WTC11 (cell line): ENCODE data around the gene ZBTB16. TPM values are rescaled to one million over a fixed set of nuclear protein-coding genes. Genes with fewer than 3 reads are reported as not detected.

ENCODE experiments used
- ATAC-seq: fragments of 200-7000 bp; cut with Tn5 transposase; 2 replicates; pipeline ENCODE4 v1.10.0; 2021; ENCODE audit warnings: mild to moderate bottlenecking, moderate library complexity
- CTCF ChIA-PET: fragments of 300-600 bp; sonication (Branson Sonifier 250); formaldehyde crosslinking; loops from one replicate; lab custom pipeline; 2021; ENCODE audit warnings: antibody characterized with exemption; lab: Charles Lee
- POLR2A ChIA-PET: fragments of 350-600 bp; sonication (Branson Sonifier 250); formaldehyde crosslinking; loops from one replicate; lab custom pipeline; 2021; ENCODE audit warnings: antibody characterized with exemption; lab: Charles Lee
- DNase-seq: peaks from one replicate; pipeline ENCODE4 v3.0.0; 2021; ENCODE audit warnings: low spot score
- H3K27ac Mint-ChIP-seq: 2 replicates; pipeline ENCODE4 v1.8.0; 2021; ENCODE audit warnings: mixed read lengths
- H3K27me3 Mint-ChIP-seq: 2 replicates; pipeline ENCODE4 v1.8.0; 2021; ENCODE audit warnings: low read depth, mild to moderate bottlenecking, moderate library complexity, mixed read lengths
- H3K36me3 Mint-ChIP-seq: 2 replicates; pipeline ENCODE4 v1.8.0; 2021; ENCODE audit warnings: mixed read lengths
- H3K4me1 Mint-ChIP-seq: 2 replicates; pipeline ENCODE4 v1.8.0; 2022; ENCODE audit warnings: mixed read lengths
- H3K4me3 Mint-ChIP-seq: 2 replicates; pipeline ENCODE4 v1.8.0; 2021; ENCODE audit warnings: mild to moderate bottlenecking, moderate library complexity, mixed read lengths
- H3K9me3 Mint-ChIP-seq: 2 replicates; pipeline ENCODE4 v1.8.0; 2021; ENCODE audit warnings: mixed read lengths
- ATF1 ChIP-seq: sonication (generic); formaldehyde crosslinking; IDR thresholded peaks from 2 replicates; pipeline ENCODE4 v1.8.1; 2023; ENCODE audit warnings: mild to moderate bottlenecking, moderate library complexity, missing genetic modification reagents
- CREB1 ChIP-seq: sonication (generic); formaldehyde crosslinking; IDR thresholded peaks from 2 replicates; pipeline ENCODE4 v1.8.0; 2023; ENCODE audit warnings: mild to moderate bottlenecking, missing genetic modification reagents
- GABPB1 ChIP-seq: sonication (generic); formaldehyde crosslinking; IDR thresholded peaks from 2 replicates; pipeline ENCODE4 v1.8.1; 2023; ENCODE audit warnings: mild to moderate bottlenecking, missing genetic modification reagents
- HMGA2 ChIP-seq: fragments of 250-450 bp; sonication (Bioruptor Pico); IDR thresholded peaks from 2 replicates; pipeline ENCODE4 v1.4.0; 2021; ENCODE audit warnings: mild to moderate bottlenecking, moderate library complexity
- HMGXB4 ChIP-seq: sonication (generic); formaldehyde crosslinking; IDR thresholded peaks from 2 replicates; pipeline ENCODE4 v1.8.1; 2023; ENCODE audit warnings: mild to moderate bottlenecking, moderate library complexity, missing genetic modification reagents
- JAZF1 ChIP-seq: fragments of 250-450 bp; sonication (Bioruptor Pico); IDR thresholded peaks from 2 replicates; pipeline ENCODE4 v1.9.0; 2021; ENCODE audit warnings: moderate library complexity, mild to moderate bottlenecking, inconsistent platforms
- JUN ChIP-seq: sonication (generic); formaldehyde crosslinking; IDR thresholded peaks from 2 replicates; pipeline ENCODE4 v1.8.0; 2023; ENCODE audit warnings: mild to moderate bottlenecking, missing genetic modification reagents
- KAT7 ChIP-seq: sonication (generic); formaldehyde crosslinking; IDR thresholded peaks from 2 replicates; pipeline ENCODE4 v1.8.1; 2023; ENCODE audit warnings: missing genetic modification reagents, mild to moderate bottlenecking, borderline replicate concordance
- MXD4 ChIP-seq: fragments of 250-450 bp; sonication (Bioruptor Pico); IDR thresholded peaks from 2 replicates; pipeline ENCODE4 v1.8.0; 2021; ENCODE audit warnings: mild to moderate bottlenecking, moderate library complexity, borderline replicate concordance
- MYBL2 ChIP-seq: sonication (generic); formaldehyde crosslinking; IDR thresholded peaks from 2 replicates; pipeline ENCODE4 v1.8.1; 2023; ENCODE audit warnings: mild to moderate bottlenecking, moderate library complexity, missing genetic modification reagents
- OVOL2 ChIP-seq: fragments of 250-450 bp; sonication (Bioruptor Pico); IDR thresholded peaks from 2 replicates; pipeline ENCODE4 v1.9.0; 2021; ENCODE audit warnings: mild to moderate bottlenecking, borderline replicate concordance
- TCF7 ChIP-seq: sonication (generic); formaldehyde crosslinking; IDR thresholded peaks from 2 replicates; pipeline ENCODE4 v1.8.0; 2022; ENCODE audit warnings: mild to moderate bottlenecking, low read depth, missing genetic modification reagents, moderate library complexity
- TP53 ChIP-seq: sonication (generic); formaldehyde crosslinking; IDR thresholded peaks from 2 replicates; pipeline ENCODE4 v1.8.1; 2023; ENCODE audit warnings: mild to moderate bottlenecking, missing genetic modification reagents
- ZNF425 ChIP-seq: fragments of 250-450 bp; sonication (Bioruptor Pico); conservative IDR thresholded peaks from 2 replicates; pipeline ENCODE4 v1.9.0; 2021; ENCODE audit warnings: mild to moderate bottlenecking
- total RNA-seq: library from RNA; stranded (reverse); gene quantifications from 3 replicates; pipeline ENCODE4 v1.2.3, GENCODE V29; 2021
- TF ChIP-seq, protein P1 (sequence below): sonication (generic); formaldehyde crosslinking; IDR thresholded peaks from 2 replicates; pipeline ENCODE4 v1.8.0; 2022; ENCODE audit warnings: mild to moderate bottlenecking, missing genetic modification reagents
- TF ChIP-seq, protein P2 (sequence below): sonication (generic); formaldehyde crosslinking; IDR thresholded peaks from 2 replicates; pipeline ENCODE4 v1.8.1; 2023; ENCODE audit warnings: mild to moderate bottlenecking, missing genetic modification reagents, borderline replicate concordance
- TF ChIP-seq, protein P3 (sequence below): sonication (generic); formaldehyde crosslinking; IDR thresholded peaks from 2 replicates; pipeline ENCODE4 v1.8.0; 2022; ENCODE audit warnings: mild to moderate bottlenecking, missing genetic modification reagents
- TF ChIP-seq, protein P4 (sequence below): sonication (generic); formaldehyde crosslinking; IDR thresholded peaks from 2 replicates; pipeline ENCODE4 v1.8.0; 2022; ENCODE audit warnings: mild to moderate bottlenecking, missing genetic modification reagents
- TF ChIP-seq, protein P5 (sequence below): sonication (generic); formaldehyde crosslinking; IDR thresholded peaks from 2 replicates; pipeline ENCODE4 v1.8.1; 2023; ENCODE audit warnings: mild to moderate bottlenecking, missing genetic modification reagents, moderate library complexity
- TF ChIP-seq, protein P6 (sequence below): sonication (generic); formaldehyde crosslinking; IDR thresholded peaks from 2 replicates; pipeline ENCODE4 v1.8.0; 2023; ENCODE audit warnings: mild to moderate bottlenecking, missing genetic modification reagents

Gene ZBTB16
- total RNA-seq, 1 experiment from 2014 or later = 0.57 TPM

DNA sequence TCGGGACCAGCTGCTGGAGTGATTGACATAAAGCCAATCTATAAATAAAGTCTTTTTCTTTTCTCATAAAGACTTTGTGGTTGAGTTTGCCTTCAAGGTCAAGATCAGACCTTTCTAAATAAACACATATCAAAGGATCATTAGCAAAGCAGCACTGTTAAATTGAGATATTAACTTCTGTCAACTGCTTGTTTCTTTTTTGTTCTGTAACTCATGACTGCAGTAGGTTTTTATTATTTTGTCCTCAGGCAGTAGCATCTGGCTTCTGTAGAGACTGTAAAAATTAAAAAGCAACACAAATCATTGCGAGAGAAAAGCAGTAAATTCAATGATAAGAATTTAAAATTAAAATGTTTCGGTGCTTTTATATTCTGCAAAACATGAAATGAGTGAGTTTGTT lies 159.0 kb downstream of the ZBTB16 start:
- H3K36me3 Mint-ChIP-seq = no peaks in the 10 kb centered on the region
- no peaks in the 10 kb centered on the region for H3K9me3 Mint-ChIP-seq
- H3K4me1 Mint-ChIP-seq = peaks cover 2% of the 10 kb centered on the region
- ATAC-seq = no peak
- POLR2A ChIA-PET = no interaction called here
- no peak for DNase-seq
- H3K27me3 Mint-ChIP-seq = no peaks in the 10 kb centered on the region
- H3K27ac Mint-ChIP-seq = no peak overlapping the region
- CTCF ChIA-PET = no interaction called here
- H3K4me3 Mint-ChIP-seq = no peak overlapping the region
- TF ChIP-seq, protein P1, sequence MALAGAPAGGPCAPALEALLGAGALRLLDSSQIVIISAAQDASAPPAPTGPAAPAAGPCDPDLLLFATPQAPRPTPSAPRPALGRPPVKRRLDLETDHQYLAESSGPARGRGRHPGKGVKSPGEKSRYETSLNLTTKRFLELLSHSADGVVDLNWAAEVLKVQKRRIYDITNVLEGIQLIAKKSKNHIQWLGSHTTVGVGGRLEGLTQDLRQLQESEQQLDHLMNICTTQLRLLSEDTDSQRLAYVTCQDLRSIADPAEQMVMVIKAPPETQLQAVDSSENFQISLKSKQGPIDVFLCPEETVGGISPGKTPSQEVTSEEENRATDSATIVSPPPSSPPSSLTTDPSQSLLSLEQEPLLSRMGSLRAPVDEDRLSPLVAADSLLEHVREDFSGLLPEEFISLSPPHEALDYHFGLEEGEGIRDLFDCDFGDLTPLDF (CRISPR knock-in tag) = no peak
- TF ChIP-seq, protein P2, sequence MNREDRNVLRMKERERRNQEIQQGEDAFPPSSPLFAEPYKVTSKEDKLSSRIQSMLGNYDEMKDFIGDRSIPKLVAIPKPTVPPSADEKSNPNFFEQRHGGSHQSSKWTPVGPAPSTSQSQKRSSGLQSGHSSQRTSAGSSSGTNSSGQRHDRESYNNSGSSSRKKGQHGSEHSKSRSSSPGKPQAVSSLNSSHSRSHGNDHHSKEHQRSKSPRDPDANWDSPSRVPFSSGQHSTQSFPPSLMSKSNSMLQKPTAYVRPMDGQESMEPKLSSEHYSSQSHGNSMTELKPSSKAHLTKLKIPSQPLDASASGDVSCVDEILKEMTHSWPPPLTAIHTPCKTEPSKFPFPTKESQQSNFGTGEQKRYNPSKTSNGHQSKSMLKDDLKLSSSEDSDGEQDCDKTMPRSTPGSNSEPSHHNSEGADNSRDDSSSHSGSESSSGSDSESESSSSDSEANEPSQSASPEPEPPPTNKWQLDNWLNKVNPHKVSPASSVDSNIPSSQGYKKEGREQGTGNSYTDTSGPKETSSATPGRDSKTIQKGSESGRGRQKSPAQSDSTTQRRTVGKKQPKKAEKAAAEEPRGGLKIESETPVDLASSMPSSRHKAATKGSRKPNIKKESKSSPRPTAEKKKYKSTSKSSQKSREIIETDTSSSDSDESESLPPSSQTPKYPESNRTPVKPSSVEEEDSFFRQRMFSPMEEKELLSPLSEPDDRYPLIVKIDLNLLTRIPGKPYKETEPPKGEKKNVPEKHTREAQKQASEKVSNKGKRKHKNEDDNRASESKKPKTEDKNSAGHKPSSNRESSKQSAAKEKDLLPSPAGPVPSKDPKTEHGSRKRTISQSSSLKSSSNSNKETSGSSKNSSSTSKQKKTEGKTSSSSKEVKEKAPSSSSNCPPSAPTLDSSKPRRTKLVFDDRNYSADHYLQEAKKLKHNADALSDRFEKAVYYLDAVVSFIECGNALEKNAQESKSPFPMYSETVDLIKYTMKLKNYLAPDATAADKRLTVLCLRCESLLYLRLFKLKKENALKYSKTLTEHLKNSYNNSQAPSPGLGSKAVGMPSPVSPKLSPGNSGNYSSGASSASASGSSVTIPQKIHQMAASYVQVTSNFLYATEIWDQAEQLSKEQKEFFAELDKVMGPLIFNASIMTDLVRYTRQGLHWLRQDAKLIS (CRISPR knock-in tag) = no peak
- TF ChIP-seq HMGA2 (CRISPR knock-in tag) (no peak), HMGXB4 (CRISPR knock-in tag) (no peak), OVOL2 (no peak), TP53 (no peak), JAZF1 (no peak), ATF1 (CRISPR knock-in tag) (no peak), CREB1 (no peak), JUN (no peak), MYBL2 (CRISPR knock-in tag) (no peak), TCF7 (no peak)
- TF ChIP-seq, protein P3, sequence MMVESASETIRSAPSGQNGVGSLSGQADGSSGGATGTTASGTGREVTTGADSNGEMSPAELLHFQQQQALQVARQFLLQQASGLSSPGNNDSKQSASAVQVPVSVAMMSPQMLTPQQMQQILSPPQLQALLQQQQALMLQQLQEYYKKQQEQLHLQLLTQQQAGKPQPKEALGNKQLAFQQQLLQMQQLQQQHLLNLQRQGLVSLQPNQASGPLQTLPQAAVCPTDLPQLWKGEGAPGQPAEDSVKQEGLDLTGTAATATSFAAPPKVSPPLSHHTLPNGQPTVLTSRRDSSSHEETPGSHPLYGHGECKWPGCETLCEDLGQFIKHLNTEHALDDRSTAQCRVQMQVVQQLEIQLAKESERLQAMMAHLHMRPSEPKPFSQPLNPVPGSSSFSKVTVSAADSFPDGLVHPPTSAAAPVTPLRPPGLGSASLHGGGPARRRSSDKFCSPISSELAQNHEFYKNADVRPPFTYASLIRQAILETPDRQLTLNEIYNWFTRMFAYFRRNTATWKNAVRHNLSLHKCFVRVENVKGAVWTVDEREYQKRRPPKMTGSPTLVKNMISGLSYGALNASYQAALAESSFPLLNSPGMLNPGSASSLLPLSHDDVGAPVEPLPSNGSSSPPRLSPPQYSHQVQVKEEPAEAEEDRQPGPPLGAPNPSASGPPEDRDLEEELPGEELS (CRISPR knock-in tag) = no peak

DNA sequence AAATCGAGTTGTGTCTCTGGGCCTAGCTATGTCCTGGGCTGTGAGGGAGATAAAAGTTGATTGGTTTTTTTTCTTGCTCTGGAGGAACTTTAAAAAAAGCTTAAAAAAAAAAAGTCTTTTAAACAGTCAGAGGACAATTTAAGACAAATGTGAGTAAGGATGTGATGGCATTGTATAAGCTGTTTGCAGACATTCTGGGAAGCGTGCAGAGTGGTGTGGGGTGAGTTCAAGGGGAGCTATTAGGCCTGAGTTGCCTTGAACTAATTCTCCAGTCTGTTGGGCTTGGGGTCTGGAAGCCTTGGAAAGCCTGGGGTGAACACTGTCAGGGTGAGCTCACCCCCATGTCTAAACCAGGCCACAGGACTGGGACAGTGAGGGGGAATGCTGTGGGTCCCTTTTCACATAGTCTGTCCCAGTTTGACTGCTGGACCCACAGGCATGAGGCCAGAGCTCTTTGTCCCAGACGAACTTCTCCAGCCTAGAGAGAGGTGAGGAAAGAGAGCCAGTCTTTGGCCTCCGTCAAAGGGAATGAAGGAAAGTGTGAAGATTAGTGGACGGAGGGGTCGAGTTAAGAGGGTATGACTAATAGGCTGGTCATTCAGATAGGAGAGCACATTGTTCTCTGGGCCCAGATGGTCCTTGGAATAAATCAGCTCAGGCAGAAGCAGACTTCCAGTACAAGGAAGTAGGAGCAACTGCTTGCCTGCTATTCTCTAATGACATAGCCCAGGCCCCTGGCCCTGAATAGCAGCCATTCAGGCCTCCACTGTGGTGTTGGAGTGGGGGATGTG lies 160.2 kb downstream of the ZBTB16 start:
- TF ChIP-seq MXD4 (CRISPR knock-in tag) = no peak
- TF ChIP-seq TCF7 = no peak
- TF ChIP-seq ZNF425 (CRISPR knock-in tag) = no peak
- TF ChIP-seq GABPB1 (CRISPR knock-in tag) = no peak
- TF ChIP-seq, protein P4, sequence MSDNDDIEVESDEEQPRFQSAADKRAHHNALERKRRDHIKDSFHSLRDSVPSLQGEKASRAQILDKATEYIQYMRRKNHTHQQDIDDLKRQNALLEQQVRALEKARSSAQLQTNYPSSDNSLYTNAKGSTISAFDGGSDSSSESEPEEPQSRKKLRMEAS (CRISPR knock-in tag) = no peak
- TF ChIP-seq, protein P5, sequence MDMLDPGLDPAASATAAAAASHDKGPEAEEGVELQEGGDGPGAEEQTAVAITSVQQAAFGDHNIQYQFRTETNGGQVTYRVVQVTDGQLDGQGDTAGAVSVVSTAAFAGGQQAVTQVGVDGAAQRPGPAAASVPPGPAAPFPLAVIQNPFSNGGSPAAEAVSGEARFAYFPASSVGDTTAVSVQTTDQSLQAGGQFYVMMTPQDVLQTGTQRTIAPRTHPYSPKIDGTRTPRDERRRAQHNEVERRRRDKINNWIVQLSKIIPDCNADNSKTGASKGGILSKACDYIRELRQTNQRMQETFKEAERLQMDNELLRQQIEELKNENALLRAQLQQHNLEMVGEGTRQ (CRISPR knock-in tag) = no peak
- no peak for TF ChIP-seq KAT7 (CRISPR knock-in tag)
- TF ChIP-seq, protein P6, sequence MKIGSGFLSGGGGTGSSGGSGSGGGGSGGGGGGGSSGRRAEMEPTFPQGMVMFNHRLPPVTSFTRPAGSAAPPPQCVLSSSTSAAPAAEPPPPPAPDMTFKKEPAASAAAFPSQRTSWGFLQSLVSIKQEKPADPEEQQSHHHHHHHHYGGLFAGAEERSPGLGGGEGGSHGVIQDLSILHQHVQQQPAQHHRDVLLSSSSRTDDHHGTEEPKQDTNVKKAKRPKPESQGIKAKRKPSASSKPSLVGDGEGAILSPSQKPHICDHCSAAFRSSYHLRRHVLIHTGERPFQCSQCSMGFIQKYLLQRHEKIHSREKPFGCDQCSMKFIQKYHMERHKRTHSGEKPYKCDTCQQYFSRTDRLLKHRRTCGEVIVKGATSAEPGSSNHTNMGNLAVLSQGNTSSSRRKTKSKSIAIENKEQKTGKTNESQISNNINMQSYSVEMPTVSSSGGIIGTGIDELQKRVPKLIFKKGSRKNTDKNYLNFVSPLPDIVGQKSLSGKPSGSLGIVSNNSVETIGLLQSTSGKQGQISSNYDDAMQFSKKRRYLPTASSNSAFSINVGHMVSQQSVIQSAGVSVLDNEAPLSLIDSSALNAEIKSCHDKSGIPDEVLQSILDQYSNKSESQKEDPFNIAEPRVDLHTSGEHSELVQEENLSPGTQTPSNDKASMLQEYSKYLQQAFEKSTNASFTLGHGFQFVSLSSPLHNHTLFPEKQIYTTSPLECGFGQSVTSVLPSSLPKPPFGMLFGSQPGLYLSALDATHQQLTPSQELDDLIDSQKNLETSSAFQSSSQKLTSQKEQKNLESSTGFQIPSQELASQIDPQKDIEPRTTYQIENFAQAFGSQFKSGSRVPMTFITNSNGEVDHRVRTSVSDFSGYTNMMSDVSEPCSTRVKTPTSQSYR (CRISPR knock-in tag) = no peak
- TF ChIP-seq, all 79 proteins: peak for 0
- CTCF ChIA-PET = interaction anchor here (0.8 to 1.1 kb wide), 3 partner anchors 9 to 41 kb away, joined by 3 read pairs; no protein-coding TSS in a partner anchor
- ATAC-seq (no peak), DNase-seq (no peak)
- H3K4me3 Mint-ChIP-seq = no peak overlapping the region
- no peaks in the 10 kb centered on the region for H3K9me3 Mint-ChIP-seq
- H3K27me3 Mint-ChIP-seq = no peaks in the 10 kb centered on the region
- no peaks in the 10 kb centered on the region for H3K36me3 Mint-ChIP-seq
- no peak overlapping the region for H3K27ac Mint-ChIP-seq
- POLR2A ChIA-PET = no interaction called here
- no peaks in the 10 kb centered on the region for H3K4me1 Mint-ChIP-seq
